Measurements from ENCODE around the gene OR6K3.

OR6K3 gene

GRCh38 chr1:158687037-158687436 is 33.5 kb downstream of the OR6K3 start:
- DNase-seq (ENCODE audit: low read depth in 2 of 3, low spot score in 1 of 3): no peak

- DNase-seq (ENCODE audit: low read depth in 2 of 3, low spot score in 1 of 3): no peak
Observed at GRCh38 chr1:158686111-158687009, 34.2 kb downstream of the OR6K3 start, which contains the start of gene SPTA1. SPTA1 (minus strand) TSS chr1:158686715; CDS start chr1:158686517, 198 bp downstream.

GRCh38 chr1:158685085-158685484 is 35.4 kb downstream of the OR6K3 start:
- no peak for DNase-seq (ENCODE audit: low read depth in 2 of 3, low spot score in 1 of 3)

GRCh38 chr1:158681606-158682005 is 38.9 kb downstream of the OR6K3 start:
- no peak for DNase-seq (ENCODE audit: low read depth in 2 of 3, low spot score in 1 of 3)

- no peak for DNase-seq (ENCODE audit: low read depth in 2 of 3, low spot score in 1 of 3)
Observed at GRCh38 chr1:158679289-158679688, 41.2 kb downstream of the OR6K3 start.

GRCh38 chr1:158675563-158676323 is 44.8 kb downstream of the OR6K3 start:
- no peak for DNase-seq (ENCODE audit: low read depth in 2 of 3, low spot score in 1 of 3)

GRCh38 chr1:158674302-158674701 is 46.2 kb downstream of the OR6K3 start:
- DNase-seq (ENCODE audit: low read depth in 2 of 3, low spot score in 1 of 3): no peak

All from stimulated activated CD4-positive, alpha-beta T cell treated with anti-CD3 and anti-CD28 coated beads, Interleukin-12 subunit alpha, Interleukin-12 subunit beta, amount 100 ng/mL, for 48 hours (primary cell).